ENCODE measurements around the gene TRPV5.

- no peak for TF ChIP-seq POLR2A (IDR thresholded peaks at IDR 0.05; ENCODE audit: low read depth, low read length)
- no peak for TF ChIP-seq CTCF (IDR thresholded peaks at IDR 0.05; ENCODE audit: extremely low read depth in 1 of 2, insufficient read depth in 1 of 2, low read depth in 1 of 2, low read length in 2 of 2)
- TF ChIP-seq POLR2AphosphoS5 (IDR thresholded peaks at IDR 0.05; ENCODE audit: insufficient read depth, low read depth, low read length), result no peak
- no peak for TF ChIP-seq JUN (IDR thresholded peaks at IDR 0.05; ENCODE audit: borderline replicate concordance, insufficient read depth, insufficient read length, low read depth)
- TF ChIP-seq EZH2 (IDR thresholded peaks at IDR 0.05; ENCODE audit: borderline replicate concordance, low read depth, low read length, severe bottlenecking), result no peak
- no peak for TF ChIP-seq FOS (IDR thresholded peaks at IDR 0.05; ENCODE audit: borderline replicate concordance, insufficient read depth, low read length)
Observed at GRCh38 chr7:142894985-142895593, 38.5 kb downstream of the TRPV5 start.
